HG03095 (cell line): ENCODE measurements around the gene SH2B2.
"Not testable (repeated sequence)": the region's sequence is repeated elsewhere in the genome, so short reads cannot be mapped to it uniquely, and the experiment has no call there.

Source experiments
- ATAC-seq: cut with Tn5 transposase; IDR thresholded peaks from one replicate; pipeline ENCODE4 v1.9.1; 2021; ENCODE audit warnings: moderate library complexity; ENCODE audit not compliant: unreplicated experiment

Gene SH2B2

GRCh38 chr7:102327183-102327582 is 40.5 kb downstream of the SH2B2 start:
- not testable (repeated sequence) for ATAC-seq

DNA sequence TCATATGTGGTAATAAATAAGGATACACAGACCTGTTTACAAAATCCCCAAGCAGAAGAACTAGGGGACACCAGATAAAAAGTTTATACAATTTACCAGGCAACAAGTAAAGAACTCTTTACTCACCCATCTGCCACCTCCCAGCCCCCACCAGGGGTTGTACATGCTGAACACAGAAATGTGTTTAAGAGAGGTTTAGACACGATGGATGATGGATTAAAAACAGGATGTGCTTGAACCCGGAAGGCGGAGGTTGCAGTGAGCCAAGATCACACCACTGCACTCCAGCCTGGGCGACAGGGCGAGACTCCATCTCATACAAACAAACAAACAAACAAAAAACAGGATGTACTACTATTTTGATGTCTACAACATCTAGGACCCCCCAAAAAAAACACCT is 42.2 kb downstream of the SH2B2 start:
- ATAC-seq: not testable (repeated sequence)

GRCh38 chr7:102329366-102329765 is 42.7 kb downstream of the SH2B2 start:
- ATAC-seq: not testable (repeated sequence)

- not testable (repeated sequence) for ATAC-seq
Observed at GRCh38 chr7:102330666-102331460, 44.2 kb downstream of the SH2B2 start.

DNA sequence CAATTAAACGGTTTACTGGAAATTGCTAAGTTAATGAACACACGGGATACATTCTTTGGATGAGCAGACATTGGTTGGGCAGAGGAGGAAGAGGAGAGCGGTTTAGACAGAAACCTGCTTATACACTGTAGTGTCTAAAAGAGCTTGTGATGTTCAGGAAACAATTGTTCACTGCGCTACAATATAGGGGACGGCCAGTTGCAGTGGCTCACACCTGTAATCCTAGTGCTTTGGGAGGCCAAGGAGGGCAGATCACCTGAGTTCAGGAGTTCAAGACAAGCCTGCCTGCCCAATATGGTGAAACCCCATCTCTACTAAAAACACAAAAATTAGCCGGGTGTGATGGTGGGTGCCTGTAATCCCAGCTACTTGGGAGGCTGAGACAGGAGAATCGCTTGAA is 48.9 kb downstream of the SH2B2 start:
- ATAC-seq: not testable (repeated sequence)

DNA sequence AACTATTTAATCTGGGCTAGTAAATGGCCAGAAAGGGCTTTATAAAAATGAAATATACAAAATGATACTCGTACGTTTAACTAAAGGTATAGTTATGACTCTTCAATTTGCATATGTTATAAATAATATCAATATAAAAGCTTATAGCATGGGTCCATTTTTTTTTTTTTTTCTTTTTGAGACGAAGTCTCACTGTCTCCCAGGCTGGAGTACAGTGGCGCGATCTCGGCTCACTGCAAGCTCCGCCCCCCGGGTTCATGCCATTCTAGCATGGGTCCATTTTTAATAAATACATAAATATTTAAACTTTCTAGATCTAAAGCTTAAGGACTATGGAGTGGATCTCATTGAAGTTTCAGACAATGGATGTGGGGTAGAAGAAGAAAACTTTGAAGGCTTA is 50.3 kb downstream of the SH2B2 start:
- not testable (repeated sequence) for ATAC-seq

DNA sequence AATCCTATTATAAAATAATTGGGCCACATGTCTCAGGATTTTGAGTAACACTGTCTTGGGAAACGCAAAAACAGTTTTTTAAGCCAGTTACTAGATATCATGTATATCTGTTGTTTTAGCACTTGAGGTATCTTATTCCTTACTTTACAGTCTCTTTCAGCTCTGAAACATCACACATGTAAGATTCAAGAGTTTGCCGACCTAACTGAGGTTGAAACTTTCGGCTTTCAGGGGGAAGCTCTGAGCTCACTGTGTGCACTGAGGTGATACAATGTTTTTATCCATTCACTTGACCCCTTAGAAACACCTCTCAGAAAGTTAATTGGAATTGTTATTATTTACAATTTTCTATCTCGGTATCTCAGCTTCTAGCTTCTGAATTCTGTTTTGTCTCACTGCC is 50.8 kb downstream of the SH2B2 start:
- ATAC-seq: not testable (repeated sequence)

GRCh38 chr7:102340599-102341368 is 54.1 kb downstream of the SH2B2 start:
- ATAC-seq: not testable (repeated sequence)

DNA sequence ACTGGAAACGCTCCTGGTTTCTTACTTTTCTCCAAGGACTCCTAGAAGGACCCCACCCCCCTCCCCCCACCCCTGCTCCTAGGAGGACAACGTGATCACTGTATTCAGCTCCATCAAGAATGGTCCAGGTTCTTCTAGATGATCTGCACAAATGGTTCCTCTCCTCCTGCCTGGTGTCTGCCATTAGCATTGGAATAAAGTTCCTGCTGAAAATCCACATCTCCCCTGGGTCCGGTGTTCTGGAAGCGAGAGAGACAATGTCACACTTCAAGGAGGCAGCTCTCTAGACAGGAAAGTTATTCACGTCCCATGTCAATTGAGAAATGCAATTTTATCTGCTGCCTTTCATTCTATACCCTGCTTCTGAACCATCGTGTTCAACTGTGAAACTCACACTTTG is 60.3 kb downstream of the SH2B2 start:
- not testable (repeated sequence) for ATAC-seq

DNA sequence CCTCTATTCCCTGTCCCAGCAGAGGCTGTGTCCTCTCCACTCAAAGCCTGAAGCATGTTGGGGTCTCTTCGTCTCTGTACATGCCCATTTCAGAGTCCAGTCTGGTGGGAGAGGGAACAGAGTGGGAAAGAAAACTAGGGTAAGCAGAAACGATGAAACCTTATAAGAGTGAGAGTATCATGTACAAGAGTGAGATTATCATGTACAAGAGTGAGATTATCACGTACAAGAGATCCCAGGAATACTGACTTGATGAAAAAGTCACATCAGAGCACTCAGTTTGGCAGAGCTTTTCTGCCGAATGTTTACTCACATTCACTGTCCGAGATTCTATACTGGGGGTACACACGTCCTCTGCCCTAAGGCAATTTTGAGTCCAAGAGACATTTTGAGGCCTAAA is 69.7 kb downstream of the SH2B2 start, which contains the start of gene SPDYE6:
TSS of gene SPDYE6 (minus strand) at position 101 of the 400 bp plus-strand sequence. CDS start 421 bp downstream, outside the sequence.
- not testable (repeated sequence) for ATAC-seq

DNA sequence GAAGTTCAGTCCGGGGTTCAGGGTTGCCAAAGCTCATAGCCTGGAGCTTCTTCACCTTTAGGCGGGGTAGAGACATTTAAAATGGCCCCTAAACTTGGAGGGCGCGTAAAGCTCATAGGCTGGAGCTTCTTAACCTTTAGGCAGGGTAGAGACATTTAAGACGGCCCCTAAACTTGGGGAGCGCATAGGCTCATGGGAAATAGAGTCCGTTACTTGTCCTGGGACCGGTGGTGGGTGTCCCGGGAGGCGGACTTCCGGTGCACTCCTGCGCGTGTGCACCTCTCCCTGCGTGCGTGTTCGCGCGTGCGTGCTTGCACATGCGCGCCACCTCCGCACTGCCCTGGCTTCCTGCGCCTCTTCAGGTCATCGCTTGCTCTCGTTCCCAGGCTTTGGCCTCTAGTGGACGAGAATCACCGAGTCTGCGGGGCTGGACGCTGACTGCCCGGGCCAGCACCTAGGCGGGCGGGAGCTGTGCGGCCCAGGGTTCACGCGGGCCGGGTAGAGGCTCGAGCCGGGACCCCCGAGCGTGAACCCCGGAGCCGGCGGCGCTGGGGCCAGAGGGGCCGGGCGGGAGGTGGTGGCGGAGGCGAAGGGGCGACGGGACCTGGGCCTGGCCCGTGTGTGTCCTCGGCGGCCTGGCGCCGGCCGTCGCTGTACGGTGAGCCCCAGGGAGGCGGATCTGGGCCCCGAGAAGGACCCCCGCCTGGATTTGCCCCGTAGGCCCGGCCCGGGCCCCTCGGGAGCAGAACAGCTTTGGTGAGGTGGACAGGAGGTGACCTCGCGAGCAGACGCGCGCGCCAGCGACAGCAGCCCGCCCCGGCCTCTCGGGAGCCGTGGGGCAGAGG is 77.1 kb downstream of the SH2B2 start:
- peak; percentile 99 for ATAC-seq

DNA sequence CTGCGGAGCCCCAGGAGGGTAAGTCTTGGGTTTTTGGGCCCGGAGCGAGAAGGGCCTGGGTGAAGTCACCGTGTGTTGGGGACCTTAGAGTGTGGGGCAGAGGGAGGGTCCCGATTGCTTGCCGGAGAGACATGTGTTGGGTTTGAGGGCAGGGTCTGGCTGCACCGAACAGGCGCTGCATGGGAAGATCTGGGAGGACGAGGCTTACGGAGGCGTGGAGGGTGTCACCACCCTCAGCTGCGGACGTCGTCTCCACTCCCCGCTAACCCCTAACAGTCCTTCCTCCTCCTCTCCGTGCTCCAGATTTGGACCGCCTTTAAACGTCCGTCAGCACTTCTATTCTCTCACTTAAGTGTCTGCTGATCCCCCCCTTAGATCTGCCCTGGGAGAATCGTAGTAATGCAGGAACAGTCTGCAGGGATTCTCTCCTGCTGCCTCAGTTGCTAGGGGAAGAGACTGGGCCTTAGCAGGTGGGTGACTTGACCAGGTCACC is 77.8 kb downstream of the SH2B2 start:
- ATAC-seq: not testable (repeated sequence)

GRCh38 chr7:102365390-102365789 is 78.7 kb downstream of the SH2B2 start:
- ATAC-seq: not testable (repeated sequence)

DNA sequence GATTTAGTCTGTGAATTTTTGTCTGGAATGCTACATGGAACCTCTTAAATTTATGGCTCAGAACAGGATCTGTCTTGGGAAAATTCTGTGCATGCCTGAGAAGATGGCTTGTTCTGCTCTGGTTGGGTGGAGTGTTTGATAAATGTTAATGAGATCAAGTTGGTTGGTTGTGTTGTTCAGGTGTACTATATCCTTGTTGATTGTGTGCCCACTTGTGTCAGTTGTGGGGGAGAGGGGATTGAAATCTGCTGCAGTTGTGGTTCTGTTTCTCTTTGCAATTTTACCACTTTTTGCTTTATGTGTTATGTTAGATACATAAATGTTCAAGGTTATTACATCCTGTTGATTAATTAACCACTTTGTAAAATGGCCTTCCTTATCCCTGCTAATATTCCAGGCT is 83.4 kb downstream of the SH2B2 start:
- ATAC-seq: not testable (repeated sequence)
